Measurements from ENCODE around the gene RNPEP. TPM values are rescaled to one million over a fixed set of nuclear protein-coding genes. Genes with fewer than 3 reads are reported as not detected.

RNPEP gene
- total and polyA plus RNA-seq, 3 donors from 2014 or later: 55.4 to 60.4 (median 58.1) TPM

DNA sequence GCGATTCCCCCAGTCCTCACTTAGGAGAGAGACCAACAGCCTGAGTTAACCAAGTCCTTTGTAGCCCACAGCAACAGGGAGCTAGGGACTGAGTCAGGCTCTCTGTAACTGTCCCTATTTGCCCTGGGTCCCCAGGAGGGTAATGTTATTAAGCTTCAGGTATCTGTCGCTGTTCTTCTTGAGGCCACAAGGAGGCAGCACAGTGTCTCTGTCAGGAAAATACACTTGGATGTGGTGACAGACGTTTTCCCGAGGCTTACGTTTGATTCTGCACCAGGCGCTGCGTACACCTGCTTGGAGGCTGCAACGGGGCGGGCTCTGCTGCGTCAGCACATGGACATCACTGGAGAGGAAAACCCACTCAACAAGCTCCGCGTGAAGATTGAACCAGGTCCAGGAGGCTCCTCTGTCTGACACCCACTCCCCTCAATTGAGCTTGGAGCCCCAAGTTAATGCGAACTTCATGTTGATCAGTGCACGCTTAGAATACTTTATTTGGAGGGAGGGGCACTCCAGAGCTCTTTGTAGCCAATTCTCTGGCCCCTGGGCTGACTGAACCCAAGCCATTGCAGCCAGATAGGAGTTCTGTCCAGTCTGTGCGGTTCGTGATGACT lies 17.3 kb downstream of the RNPEP start:
- no peaks in the 10 kb centered on the region for H3K27me3 ChIP-seq
- H3K4me1 ChIP-seq: no peaks in the 10 kb centered on the region
- TF ChIP-seq CTCF (IDR thresholded peaks at IDR 0.05) (peak; percentile 25 to 67 (median 56)), POLR2A (IDR thresholded peaks at IDR 0.05) (no peak)
- WGBS, 2 donors: 64 to 67% methylated on average over 16 of the region's 16 CpGs
- intact Hi-C loops (cut with DNase I; ENCODE audit: low total_unique reads): no loop called here
- no peak overlapping the region for H3K27ac ChIP-seq
- no peaks in the 10 kb centered on the region for H3K36me3 ChIP-seq (ENCODE audit: low read depth, missing control alignments)
- DNase-seq: no peak
- H3K9me3 ChIP-seq: no peaks in the 10 kb centered on the region
- H3K4me3 ChIP-seq: no peak overlapping the region

- Histone ChIP-seq H3K9me3 (no peaks in the 10 kb centered on the region), H3K27me3 (no peaks in the 10 kb centered on the region), H3K36me3 (ENCODE audit: low read depth, missing control alignments) (no peaks in the 10 kb centered on the region), H3K4me1 (no peaks in the 10 kb centered on the region), H3K4me3 (no peak overlapping the region), H3K27ac (no peak overlapping the region)
- TF ChIP-seq POLR2A (IDR thresholded peaks at IDR 0.05): no peak
- TF ChIP-seq CTCF (IDR thresholded peaks at IDR 0.05): no peak
- DNase-seq: no peak
- 80 to 81% methylated on average over 9 of the region's 9 CpGs for WGBS, 2 donors
- intact Hi-C loops (cut with DNase I; ENCODE audit: low total_unique reads): no loop called here
Measured at GRCh38 chr1:202002507-202002906, 20.1 kb downstream of the RNPEP start.

DNA sequence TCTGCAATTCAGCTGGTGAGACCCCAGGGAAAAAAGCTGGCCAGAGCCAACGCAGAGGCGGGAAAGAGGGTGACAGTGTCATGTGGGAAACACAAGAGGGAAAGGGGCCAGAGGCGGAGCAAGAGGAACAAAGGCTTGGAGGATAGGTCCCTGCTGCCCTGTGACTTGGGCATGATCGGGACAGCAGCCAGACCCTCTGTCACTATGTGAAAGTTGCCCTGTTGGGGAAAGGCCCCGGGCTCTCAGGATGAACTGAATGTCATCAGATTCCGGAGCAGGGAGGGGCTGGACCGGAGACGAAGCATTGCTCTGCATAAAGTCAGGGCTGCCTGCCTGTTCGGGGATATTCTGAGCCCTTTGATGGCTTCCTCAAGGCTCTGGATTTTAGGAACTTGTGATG lies 22.3 kb downstream of the RNPEP start:
- WGBS, 2 donors: 90 to 94% methylated on average over 9 of the region's 9 CpGs
- intact Hi-C loops (cut with DNase I; ENCODE audit: low total_unique reads): no loop called here
- peaks cover 4% of the 10 kb centered on the region for H3K4me1 ChIP-seq
- H3K4me3 ChIP-seq: no peak overlapping the region
- TF ChIP-seq POLR2A (IDR thresholded peaks at IDR 0.05): no peak
- TF ChIP-seq CTCF (IDR thresholded peaks at IDR 0.05): no peak
- H3K27ac ChIP-seq: no peak overlapping the region
- DNase-seq: no peak
- H3K27me3 ChIP-seq: no peaks in the 10 kb centered on the region
- no peaks in the 10 kb centered on the region for H3K36me3 ChIP-seq (ENCODE audit: low read depth, missing control alignments)
- no peaks in the 10 kb centered on the region for H3K9me3 ChIP-seq

- no peak for DNase-seq
- H3K4me3 ChIP-seq: no peak overlapping the region
- peaks cover 4% of the 10 kb centered on the region for H3K4me1 ChIP-seq
- H3K27me3 ChIP-seq: no peaks in the 10 kb centered on the region
- 73 to 77% methylated on average over 2 of the region's 2 CpGs for WGBS, 2 donors
- H3K27ac ChIP-seq: no peak overlapping the region
- TF ChIP-seq CTCF (IDR thresholded peaks at IDR 0.05) (peak; percentile 26 to 35 (median 32)), POLR2A (IDR thresholded peaks at IDR 0.05) (no peak)
- no peaks in the 10 kb centered on the region for H3K36me3 ChIP-seq (ENCODE audit: low read depth, missing control alignments)
- intact Hi-C loops (cut with DNase I; ENCODE audit: low total_unique reads): no loop called here
- no peaks in the 10 kb centered on the region for H3K9me3 ChIP-seq
Measured at GRCh38 chr1:202005958-202006357, 23.5 kb downstream of the RNPEP start.

- no peaks in the 10 kb centered on the region for H3K27me3 ChIP-seq
- H3K27ac ChIP-seq: no peak overlapping the region
- no peaks in the 10 kb centered on the region for H3K9me3 ChIP-seq
- H3K36me3 ChIP-seq (ENCODE audit: low read depth, missing control alignments): no peaks in the 10 kb centered on the region
- no peak for TF ChIP-seq POLR2A (IDR thresholded peaks at IDR 0.05)
- no peak overlapping the region for H3K4me3 ChIP-seq
- intact Hi-C loops (cut with DNase I; ENCODE audit: low total_unique reads): no loop called here
- DNase-seq: no peak
- 56 to 61% methylated on average over 7 to 8 of the region's 8 CpGs for WGBS, 2 donors
- H3K4me1 ChIP-seq: peaks cover 4% of the 10 kb centered on the region
Measured at GRCh38 chr1:202007304-202007703, 24.9 kb downstream of the RNPEP start.
